OCI-LY7 (cell line): ENCODE measurements around the gene EPS8L1. TPM values are rescaled to one million over a fixed set of nuclear protein-coding genes. Genes with fewer than 3 reads are reported as not detected.
A peak's percentile ranks its signal among the peaks of the same experiment; 100 is the strongest.

ENCODE experiments used
- BruUV-seq: library from RNA; stranded (reverse); fragments of 400-500 nt; replicated peaks from 2 replicates; lab custom pipeline; 2021; lab: Mats Ljungman, UMichigan
- CTCF ChIA-PET: fragments of 300-600 bp; sonication (Branson Sonifier 250); formaldehyde crosslinking; loops from one replicate; lab custom pipeline; 2022; ENCODE audit warnings: antibody characterized with exemption; ENCODE audit not compliant: unreplicated experiment; lab: Charles Lee
- POLR2A ChIA-PET: fragments of 300-600 bp; sonication (Branson Sonifier 250); formaldehyde crosslinking; loops from one replicate; lab custom pipeline; 2022; ENCODE audit warnings: antibody characterized with exemption; lab: Charles Lee
- DNase-seq: peaks from one replicate; pipeline ENCODE4 v3.0.0-alpha.2; 2015; ENCODE audit warnings: low spot score
- H2AFZ ChIP-seq: fragments of 200-600 bp; sonication (generic), shearing (Covaris generic); 2 replicates; pipeline ENCODE4 v1.6.1; 2014; ENCODE audit warnings: mild to moderate bottlenecking, antibody characterized with exemption, low read length, moderate library complexity
- H3K27ac ChIP-seq: fragments of 200-600 bp; sonication (generic); 2 replicates; pipeline ENCODE4 v1.5.1; 2014; ENCODE audit warnings: mixed run types, low read depth, mild to moderate bottlenecking, moderate library complexity, low read length, inconsistent platforms; ENCODE audit not compliant: poor library complexity, severe bottlenecking
- H3K36me3 ChIP-seq: fragments of 200-600 bp; sonication (generic); 2 replicates; pipeline ENCODE4 v1.6.1; 2014; ENCODE audit warnings: mild to moderate bottlenecking, antibody characterized with exemption, low read length, moderate library complexity, mixed read lengths; ENCODE audit not compliant: insufficient read depth
- H3K4me1 ChIP-seq: fragments of 200-600 bp; sonication (generic); 2 replicates; pipeline ENCODE4 v1.5.1; 2014; ENCODE audit warnings: mild to moderate bottlenecking, low read length; ENCODE audit not compliant: insufficient read depth, poor library complexity, severe bottlenecking
- H3K4me2 ChIP-seq: fragments of 200-600 bp; sonication (generic); 2 replicates; pipeline ENCODE4 v1.6.1; 2014; ENCODE audit warnings: mild to moderate bottlenecking, low read length
- H3K4me3 ChIP-seq: fragments of 200-600 bp; sonication (generic); 2 replicates; pipeline ENCODE4 v1.5.1; 2014; ENCODE audit warnings: mild to moderate bottlenecking, low read depth, low read length; ENCODE audit not compliant: poor library complexity, severe bottlenecking
- H3K79me2 ChIP-seq: fragments of 200-600 bp; sonication (generic); 2 replicates; pipeline ENCODE4 v1.6.1; 2016; ENCODE audit warnings: low read depth, mild to moderate bottlenecking, low read length, moderate library complexity, mixed read lengths; ENCODE audit not compliant: insufficient read depth
- H3K9me2 ChIP-seq: fragments of 200-600 bp; sonication (generic); 2 replicates; pipeline ENCODE4 v1.6.1; 2016; ENCODE audit warnings: mild to moderate bottlenecking, low read length, mixed read lengths; ENCODE audit not compliant: insufficient read depth
- H3K9me3 ChIP-seq: fragments of 200-600 bp; sonication (generic); 2 replicates; pipeline ENCODE4 v1.6.1; 2014; ENCODE audit warnings: mild to moderate bottlenecking, mixed run types, low read length, mixed read lengths
- H4K20me1 ChIP-seq: fragments of 200-600 bp; sonication (generic); 2 replicates; pipeline ENCODE4 v1.6.1; 2014; ENCODE audit warnings: mild to moderate bottlenecking, antibody characterized with exemption, low read length, moderate library complexity, mixed read lengths; ENCODE audit not compliant: insufficient read depth
- EZH2phosphoT487 ChIP-seq: fragments of 200-600 bp; sonication (generic); IDR thresholded peaks from 2 replicates; pipeline ENCODE4 v1.6.1; 2018; ENCODE audit warnings: low read depth, borderline replicate concordance, mild to moderate bottlenecking, mixed run types, antibody characterized with exemption, low read length, moderate library complexity, mixed read lengths
- intact Hi-C: fragments of 100-400 bp; cut with micrococcal nuclease; formaldehyde crosslinking; loops from one replicate; pipeline ENCODE4 v1.10.0; 2022; ENCODE audit not compliant: unreplicated experiment
- total RNA-seq, 2 experiments: library from RNA; depleted of rRNA in 1 of 2; stranded (reverse); fragments of >200 nt in 1 of 2; shearing (Covaris generic) in 1 of 2; gene quantifications; 2 replicates each; pipeline ENCODE4 v1.2.3, GENCODE V29; 2014 to 2022
- TF ChIP-seq, protein P1 (sequence below): fragments of 200-600 bp; sonication (generic); conservative IDR thresholded peaks from 2 replicates; pipeline ENCODE4 v1.5.1; 2014; ENCODE audit warnings: mild to moderate bottlenecking, antibody characterized with exemption, low read length, moderate library complexity, mixed read lengths

EPS8L1 gene
- total RNA-seq, 2 experiments from 2014 or later: 11.1 to 12.5 TPM

DNA sequence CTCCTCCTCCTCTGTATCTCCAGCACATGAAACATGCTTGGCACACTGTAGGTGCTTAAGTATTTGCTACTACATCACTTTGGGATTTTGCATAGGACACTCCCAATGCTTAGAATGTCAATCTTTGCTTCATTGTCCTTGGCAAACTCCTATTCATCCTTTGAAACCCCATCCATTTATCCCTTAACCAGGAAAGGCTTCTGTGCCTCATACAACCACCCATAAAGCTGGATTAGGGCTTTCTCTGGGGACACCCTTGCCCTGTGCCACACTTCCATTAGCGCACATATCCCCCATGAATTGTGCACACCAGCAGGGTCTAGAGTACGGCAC lies 5.8 kb upstream of the EPS8L1 start:
- no peak for DNase-seq
- TF ChIP-seq, protein P1, sequence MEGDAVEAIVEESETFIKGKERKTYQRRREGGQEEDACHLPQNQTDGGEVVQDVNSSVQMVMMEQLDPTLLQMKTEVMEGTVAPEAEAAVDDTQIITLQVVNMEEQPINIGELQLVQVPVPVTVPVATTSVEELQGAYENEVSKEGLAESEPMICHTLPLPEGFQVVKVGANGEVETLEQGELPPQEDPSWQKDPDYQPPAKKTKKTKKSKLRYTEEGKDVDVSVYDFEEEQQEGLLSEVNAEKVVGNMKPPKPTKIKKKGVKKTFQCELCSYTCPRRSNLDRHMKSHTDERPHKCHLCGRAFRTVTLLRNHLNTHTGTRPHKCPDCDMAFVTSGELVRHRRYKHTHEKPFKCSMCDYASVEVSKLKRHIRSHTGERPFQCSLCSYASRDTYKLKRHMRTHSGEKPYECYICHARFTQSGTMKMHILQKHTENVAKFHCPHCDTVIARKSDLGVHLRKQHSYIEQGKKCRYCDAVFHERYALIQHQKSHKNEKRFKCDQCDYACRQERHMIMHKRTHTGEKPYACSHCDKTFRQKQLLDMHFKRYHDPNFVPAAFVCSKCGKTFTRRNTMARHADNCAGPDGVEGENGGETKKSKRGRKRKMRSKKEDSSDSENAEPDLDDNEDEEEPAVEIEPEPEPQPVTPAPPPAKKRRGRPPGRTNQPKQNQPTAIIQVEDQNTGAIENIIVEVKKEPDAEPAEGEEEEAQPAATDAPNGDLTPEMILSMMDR: no peak
- TF ChIP-seq EZH2phosphoT487: no peak
- no peaks in the 10 kb centered on the region for H3K36me3 ChIP-seq
- H4K20me1 ChIP-seq: no peaks in the 10 kb centered on the region
- H2AFZ ChIP-seq: no peak overlapping the region
- BruUV-seq: no TSS peak
- no peaks in the 10 kb centered on the region for H3K9me3 ChIP-seq
- peaks cover 19% of the 10 kb centered on the region for H3K4me1 ChIP-seq
- intact Hi-C loops: no loop called here
- peak overlapping the region; percentile 32; the same call in 1 of the 2 replicates for H3K4me2 ChIP-seq
- no peaks in the 10 kb centered on the region for H3K9me2 ChIP-seq
- H3K79me2 ChIP-seq: no peaks in the 10 kb centered on the region
- POLR2A ChIA-PET: no interaction called here
- no peak overlapping the region for H3K27ac ChIP-seq
- CTCF ChIA-PET: no interaction called here
- no peak overlapping the region for H3K4me3 ChIP-seq

DNA sequence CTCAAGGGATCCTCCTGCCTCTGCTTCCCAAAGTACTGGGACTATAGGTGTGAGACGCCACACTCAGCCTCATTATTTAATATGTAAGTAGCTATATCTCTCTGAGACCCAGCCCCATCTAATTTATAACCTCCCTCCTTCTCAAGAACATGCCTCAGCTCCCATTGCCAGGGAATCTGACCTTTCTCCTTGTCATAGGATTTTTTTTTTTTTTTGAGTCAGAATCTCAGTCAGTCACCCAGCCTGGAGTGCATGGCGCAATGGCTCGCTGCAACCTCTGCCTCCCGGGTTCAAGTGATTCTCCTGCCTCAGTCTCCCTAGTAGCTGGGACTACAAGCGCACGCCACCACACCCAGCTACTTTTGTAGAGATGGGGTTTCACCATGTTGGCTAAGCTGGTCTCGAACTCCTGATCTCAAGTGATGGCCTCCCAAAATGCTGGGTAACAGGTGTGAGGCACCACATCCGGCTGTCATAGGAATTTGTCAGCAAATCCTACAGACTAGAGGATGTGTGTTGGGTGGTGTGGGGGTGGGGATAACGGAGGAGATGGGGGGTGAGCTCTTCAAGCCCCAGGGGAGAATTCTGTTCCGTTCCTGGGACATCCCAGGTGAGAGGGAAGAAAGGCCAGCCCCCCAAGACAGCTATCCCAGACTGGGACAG lies 5.1 kb upstream of the EPS8L1 start:
- H3K36me3 ChIP-seq: no peaks in the 10 kb centered on the region
- no TSS peak for BruUV-seq
- no peak overlapping the region for H2AFZ ChIP-seq
- no peak overlapping the region for H3K4me2 ChIP-seq
- no peaks in the 10 kb centered on the region for H3K9me3 ChIP-seq
- CTCF ChIA-PET: no interaction called here
- no peak overlapping the region for H3K4me3 ChIP-seq
- POLR2A ChIA-PET: no interaction called here
- no peak overlapping the region for H3K27ac ChIP-seq
- DNase-seq: no peak
- no peak for TF ChIP-seq EZH2phosphoT487
- TF ChIP-seq, protein P1: no peak
- intact Hi-C loops: no loop called here
- H3K79me2 ChIP-seq: no peaks in the 10 kb centered on the region
- H4K20me1 ChIP-seq: no peaks in the 10 kb centered on the region
- H3K4me1 ChIP-seq: peaks cover 19% of the 10 kb centered on the region
- no peaks in the 10 kb centered on the region for H3K9me2 ChIP-seq

DNA sequence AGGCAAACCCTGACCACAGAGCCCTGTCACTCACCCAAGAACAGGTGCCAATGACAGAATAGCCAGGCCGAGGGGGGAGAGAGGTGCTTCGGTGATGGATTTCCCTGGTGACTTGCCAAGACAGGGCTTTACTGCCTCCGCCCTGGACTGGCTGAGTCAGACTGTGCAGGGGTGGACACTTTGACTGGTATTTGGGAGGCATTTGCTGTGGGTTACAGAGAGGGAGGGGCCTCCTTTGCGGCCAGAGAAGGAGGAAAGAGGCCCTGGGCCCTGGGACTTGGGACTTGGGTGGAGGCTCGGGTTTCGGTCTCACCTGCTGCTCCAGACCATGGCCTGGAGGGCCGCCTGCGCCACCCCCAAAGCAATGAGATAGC lies 4.6 kb upstream of the EPS8L1 start:
- H3K4me2 ChIP-seq: no peak overlapping the region
- no peaks in the 10 kb centered on the region for H3K9me3 ChIP-seq
- H3K27ac ChIP-seq: no peak overlapping the region
- no peak for DNase-seq
- POLR2A ChIA-PET: interaction anchor here (0.6 kb wide), 1 partner anchor 788 kb away, joined by 4 read pairs; no protein-coding TSS in a partner anchor
- no peaks in the 10 kb centered on the region for H4K20me1 ChIP-seq
- no peaks in the 10 kb centered on the region for H3K36me3 ChIP-seq
- no peaks in the 10 kb centered on the region for H3K9me2 ChIP-seq
- TF ChIP-seq EZH2phosphoT487: no peak
- TF ChIP-seq, protein P1: no peak
- no peaks in the 10 kb centered on the region for H3K79me2 ChIP-seq
- intact Hi-C loops: no loop called here
- no peak overlapping the region for H3K4me3 ChIP-seq
- CTCF ChIA-PET: no interaction called here
- peaks cover 19% of the 10 kb centered on the region for H3K4me1 ChIP-seq
- H2AFZ ChIP-seq: no peak overlapping the region
- BruUV-seq: no TSS peak
